Bronchial epithelial cell (primary cell): ENCODE data around the gene AKAP11. TPM values are rescaled to one million over a fixed set of nuclear protein-coding genes. Genes with fewer than 3 reads are reported as not detected.

Experiments
- DNase-seq: peaks from one replicate; pipeline ENCODE4 v3.0.0-alpha.2; 2010; ENCODE audit warnings: low read depth
- FAIRE-seq: peaks from 2 replicates; lab custom pipeline; 2011; peaks lifted over from hg19 to GRCh38; lab: Jason Lieb, UNC
- H3K27me3 ChIP-seq: 2 replicates; pipeline ENCODE4 v1.5.1; 2011; ENCODE audit warnings: low read length; ENCODE audit not compliant: control insufficient read depth, insufficient read depth
- H3K36me3 ChIP-seq: 2 replicates; pipeline ENCODE4 v1.5.1; 2011; ENCODE audit warnings: low read length; ENCODE audit not compliant: control insufficient read depth, insufficient read depth
- H3K4me3 ChIP-seq: 2 replicates; pipeline ENCODE4 v1.5.1; 2011; ENCODE audit warnings: mild to moderate bottlenecking, low read depth, low read length, control low read depth
- total RNA-seq: library from RNA; depleted of rRNA; stranded (reverse); fragments of >200 nt; gene quantifications from 2 replicates; pipeline ENCODE4 v1.2.1, GENCODE V29; 2014
- TF ChIP-seq, protein P1 (sequence below): IDR thresholded peaks from 2 replicates; pipeline ENCODE4 v1.5.1; 2011; ENCODE audit warnings: mild to moderate bottlenecking, moderate library complexity, low read length, control low read depth, inconsistent platforms; ENCODE audit not compliant: insufficient read depth, severe bottlenecking

Gene AKAP11
- total RNA-seq, 1 donor from 2014 or later, result 13.4 TPM

DNA sequence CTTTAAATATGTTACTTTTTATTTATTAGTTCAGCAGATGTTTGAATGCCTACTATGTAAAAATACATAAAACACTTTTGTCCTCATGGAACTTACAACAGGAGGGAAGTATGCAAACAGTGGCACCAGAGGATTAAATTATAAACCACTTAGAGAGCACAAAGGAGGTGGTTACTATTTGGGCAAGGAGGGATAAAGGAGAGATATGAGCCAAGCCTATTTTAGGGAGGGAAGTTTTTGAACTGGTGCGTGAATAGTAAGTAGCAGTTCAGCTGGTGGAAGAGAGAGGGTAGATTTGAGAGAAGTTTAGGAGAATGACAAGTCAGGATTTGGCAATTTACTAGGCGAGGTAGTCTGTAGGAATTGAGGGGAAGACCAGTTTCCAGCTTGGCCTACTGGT is 8.6 kb downstream of the AKAP11 start:
- DNase-seq, result no peak
- Histone ChIP-seq H3K36me3 (no peaks in the 10 kb centered on the region), H3K4me3 (no peak overlapping the region), H3K27me3 (no peaks in the 10 kb centered on the region)
- FAIRE-seq, result no peak
- TF ChIP-seq, protein P1, sequence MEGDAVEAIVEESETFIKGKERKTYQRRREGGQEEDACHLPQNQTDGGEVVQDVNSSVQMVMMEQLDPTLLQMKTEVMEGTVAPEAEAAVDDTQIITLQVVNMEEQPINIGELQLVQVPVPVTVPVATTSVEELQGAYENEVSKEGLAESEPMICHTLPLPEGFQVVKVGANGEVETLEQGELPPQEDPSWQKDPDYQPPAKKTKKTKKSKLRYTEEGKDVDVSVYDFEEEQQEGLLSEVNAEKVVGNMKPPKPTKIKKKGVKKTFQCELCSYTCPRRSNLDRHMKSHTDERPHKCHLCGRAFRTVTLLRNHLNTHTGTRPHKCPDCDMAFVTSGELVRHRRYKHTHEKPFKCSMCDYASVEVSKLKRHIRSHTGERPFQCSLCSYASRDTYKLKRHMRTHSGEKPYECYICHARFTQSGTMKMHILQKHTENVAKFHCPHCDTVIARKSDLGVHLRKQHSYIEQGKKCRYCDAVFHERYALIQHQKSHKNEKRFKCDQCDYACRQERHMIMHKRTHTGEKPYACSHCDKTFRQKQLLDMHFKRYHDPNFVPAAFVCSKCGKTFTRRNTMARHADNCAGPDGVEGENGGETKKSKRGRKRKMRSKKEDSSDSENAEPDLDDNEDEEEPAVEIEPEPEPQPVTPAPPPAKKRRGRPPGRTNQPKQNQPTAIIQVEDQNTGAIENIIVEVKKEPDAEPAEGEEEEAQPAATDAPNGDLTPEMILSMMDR, result no peak

DNA sequence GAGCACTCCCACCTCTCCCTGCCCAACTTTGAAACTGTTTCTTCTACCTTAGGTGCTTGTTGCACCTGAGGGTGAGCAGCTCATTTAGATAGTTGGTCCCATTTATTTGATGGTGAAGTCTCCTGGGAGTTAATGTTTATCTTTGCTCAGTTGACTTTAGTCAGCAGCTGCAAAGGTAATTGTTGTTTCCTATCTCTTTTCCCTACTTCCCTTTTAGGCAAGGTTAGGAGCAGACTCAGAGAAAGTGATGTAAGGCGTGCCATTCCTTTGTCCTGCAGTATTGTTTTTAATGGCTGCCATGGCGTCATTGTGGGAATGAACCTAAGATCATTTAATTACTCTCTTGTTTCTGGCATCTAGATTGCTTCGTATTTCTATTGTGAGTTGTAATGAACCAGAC is 11.6 kb downstream of the AKAP11 start:
- DNase-seq (no peak), FAIRE-seq (no peak)
- H3K27me3 ChIP-seq, result no peaks in the 10 kb centered on the region
- TF ChIP-seq, protein P1, result no peak
- H3K36me3 ChIP-seq, result no peaks in the 10 kb centered on the region
- H3K4me3 ChIP-seq, result no peak overlapping the region

DNA sequence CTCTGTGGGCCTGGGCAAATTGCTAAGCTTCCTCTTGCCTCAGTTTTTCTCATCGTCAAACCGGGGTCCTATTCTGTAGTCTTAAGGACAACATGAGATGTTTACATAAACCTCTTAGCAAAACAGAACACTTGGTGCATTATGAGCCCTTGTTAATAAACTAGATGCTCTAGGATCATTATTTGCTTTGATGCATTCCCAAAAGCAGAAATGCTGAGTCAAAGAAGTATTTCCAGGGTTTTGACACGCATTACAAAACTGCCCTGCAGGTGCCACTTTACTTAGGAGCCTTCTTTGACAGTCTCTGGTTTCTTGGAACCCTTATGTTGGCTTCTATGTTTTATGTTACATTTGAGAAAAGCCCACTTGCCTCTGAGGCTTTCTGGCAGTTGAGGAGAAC is 12.1 kb downstream of the AKAP11 start:
- no peak for DNase-seq
- H3K4me3 ChIP-seq, result no peak overlapping the region
- TF ChIP-seq, protein P1, result no peak

DNA sequence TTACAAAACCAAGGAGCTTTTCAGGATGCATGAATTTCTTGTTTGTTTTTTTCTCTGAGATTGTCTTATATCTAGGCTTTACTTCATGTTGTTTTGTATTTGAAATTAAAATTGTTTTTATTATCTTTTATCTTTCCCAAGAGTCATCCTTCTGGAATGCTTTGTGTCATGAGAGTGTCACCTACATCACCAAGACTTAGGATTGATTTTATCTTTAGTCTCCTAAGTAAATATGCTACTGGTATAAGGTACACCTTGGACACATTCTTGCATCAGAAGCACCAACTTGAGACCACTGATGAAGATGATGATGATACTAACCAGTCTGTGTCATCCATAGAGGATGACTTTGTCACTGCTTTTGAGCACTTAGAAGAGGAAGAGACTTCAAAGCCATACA is 26.4 kb downstream of the AKAP11 start:
- DNase-seq, result no peak
- TF ChIP-seq, protein P1, result no peak
- H3K27me3 ChIP-seq, result no peaks in the 10 kb centered on the region
- H3K4me3 ChIP-seq, result no peak overlapping the region
- FAIRE-seq, result no peak
- peaks cover 4% of the 10 kb centered on the region for H3K36me3 ChIP-seq

More for the DNA sequence above, 12.1 kb downstream of the AKAP11 start:
- no peak for FAIRE-seq
- H3K36me3 ChIP-seq, result no peaks in the 10 kb centered on the region
- no peaks in the 10 kb centered on the region for H3K27me3 ChIP-seq

DNA sequence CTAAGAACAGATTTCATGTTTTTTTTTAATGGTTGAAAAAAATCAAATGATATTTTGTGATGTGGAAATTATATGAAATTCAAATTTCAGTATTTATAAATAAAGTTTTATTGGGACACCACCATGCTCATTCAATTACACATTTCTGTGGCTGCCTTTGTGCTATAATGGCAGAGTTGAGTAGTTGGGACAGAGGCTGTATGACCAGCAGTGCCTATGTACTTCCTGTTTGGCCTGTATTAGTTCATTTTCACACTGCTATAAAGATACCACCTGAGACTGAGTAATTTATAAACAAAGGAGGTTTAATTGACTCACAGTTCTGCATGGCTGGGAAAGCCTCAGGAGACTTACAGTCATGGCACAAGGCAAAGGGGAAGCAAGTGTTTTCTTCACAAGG is 33.6 kb downstream of the AKAP11 start:
- TF ChIP-seq, protein P1, result no peak
- FAIRE-seq (no peak), DNase-seq (peak; percentile 17)
- no peaks in the 10 kb centered on the region for H3K27me3 ChIP-seq
- H3K4me3 ChIP-seq, result no peak overlapping the region
- H3K36me3 ChIP-seq, result peaks cover 3% of the 10 kb centered on the region

DNA sequence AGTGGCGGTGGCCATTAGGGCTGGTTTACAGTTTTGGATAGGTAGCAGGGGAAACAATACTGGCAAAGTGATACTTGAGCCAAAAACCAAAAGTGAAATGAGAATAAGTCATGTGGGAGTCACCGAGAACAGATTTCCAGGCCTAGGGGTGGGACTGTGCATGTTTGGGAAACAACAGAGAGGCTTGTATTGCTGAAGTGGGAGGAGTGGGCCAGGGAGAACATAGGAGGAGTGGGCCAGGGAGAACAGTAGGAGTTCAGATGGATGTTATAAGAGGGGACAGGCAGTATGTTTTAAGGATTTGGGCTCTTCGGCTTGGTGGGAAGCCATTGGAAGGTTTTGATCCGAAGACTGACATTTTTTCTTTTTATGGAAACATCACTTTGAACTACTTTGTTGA is 35.5 kb downstream of the AKAP11 start:
- DNase-seq (no peak), FAIRE-seq (no peak)
- no peak overlapping the region for H3K4me3 ChIP-seq
- TF ChIP-seq, protein P1, result no peak
- H3K36me3 ChIP-seq, result peaks cover 1% of the 10 kb centered on the region
- H3K27me3 ChIP-seq, result no peaks in the 10 kb centered on the region
